Transverse colon (tissue), 4 donors: ENCODE results near the gene BTG2. TPM values are rescaled to one million over a fixed set of nuclear protein-coding genes. Genes with fewer than 3 reads are reported as not detected.

Source experiments
- DNase-seq: peaks from one replicate; pipeline ENCODE4 v3.0.0-alpha.2; 2019
- H3K27ac ChIP-seq, 4 donors: fragments of 200-600 bp; sonication (generic); 2 replicates each; pipeline ENCODE4 v1.5.1; 2016 to 2018; ENCODE audit warnings: inconsistent platforms in 4 of 4
- H3K27me3 ChIP-seq: fragments of 200-600 bp; sonication (generic); 2 replicates; pipeline ENCODE4 v1.5.1; 2017; ENCODE audit warnings: inconsistent platforms
- H3K36me3 ChIP-seq, 4 donors: fragments of 200-600 bp; sonication (generic); 2 replicates each; pipeline ENCODE4 v1.5.1; 2017 to 2019; ENCODE audit warnings: inconsistent platforms in 4 of 4
- H3K4me1 ChIP-seq, 4 donors: fragments of 200-600 bp; sonication (generic); 2 replicates each; pipeline ENCODE4 v1.5.1; 2017 to 2020; ENCODE audit warnings: inconsistent platforms in 4 of 4
- H3K4me3 ChIP-seq, 4 donors: fragments of 200-600 bp; sonication (generic); 1 replicate in 1 of 4; 2 replicates in 3 of 4; pipeline versions ENCODE4 v1.5.1 to v1.6.1; 2017 to 2019; ENCODE audit warnings: inconsistent platforms in 4 of 4
- H3K9me3 ChIP-seq, 2 donors: fragments of 200-600 bp; sonication (generic); 2 replicates each; pipeline ENCODE4 v1.5.1; 2017 to 2019; ENCODE audit warnings: inconsistent platforms in 2 of 2
- CTCF ChIP-seq, 5 experiments: fragments of 200-600 bp in 3 of 5; fragments of 450-650 bp in 2 of 5; sonication (generic) in 3 of 5; IDR thresholded peaks; 1 replicate in 2 of 5; 2 replicates in 3 of 5; pipeline ENCODE4 v1.5.1; 2016 to 2017; ENCODE audit warnings: antibody characterized with exemption in 5 of 5, inconsistent platforms in 3 of 5, mild to moderate bottlenecking in 2 of 5, moderate library complexity in 1 of 5
- EP300 ChIP-seq: sonication (generic); formaldehyde crosslinking; IDR thresholded peaks from one replicate; pipeline ENCODE4 v1.6.1; 2017; ENCODE audit warnings: antibody characterized with exemption, low read depth
- POLR2A ChIP-seq: fragments of 450-650 bp; IDR thresholded peaks from one replicate; pipeline ENCODE4 v1.6.1; 2016; ENCODE audit warnings: antibody characterized with exemption, mild to moderate bottlenecking, moderate library complexity
- POLR2AphosphoS5 ChIP-seq, 3 donors: sonication (generic); formaldehyde crosslinking; IDR thresholded peaks; one replicate each; pipeline ENCODE4 v1.6.1; 2016; ENCODE audit warnings: antibody characterized with exemption in 3 of 3
- in situ Hi-C, 4 donors: fragments of 200-750 bp; cut with MboI; loops; one replicate each; pipeline versions ENCODE4 v1.15.0 to v1.15.1; 2017; ENCODE audit warnings: low sequenced_read_pairs in 3 of 4, low pct_ligation_motif_present in 1 of 4, low pct_unique_long_range_greater_than_20kb in 1 of 4
- intact Hi-C: fragments of 100-400 bp; cut with DNase I; formaldehyde crosslinking; loops from one replicate; pipeline ENCODE4 v1.15.1; 2023; ENCODE audit warnings: low total_unique reads
- small RNA-seq, 4 donors: library from RNA; depleted of rRNA; stranded (forward); fragments of <200 nt; gene quantifications; one replicate each; pipeline ENCODE3, GENCODE V24; 2016
- total RNA-seq, 4 donors: library from RNA; depleted of rRNA; stranded (reverse); fragments of >200 nt; gene quantifications; one replicate each; pipeline ENCODE4 v1.1.0, GENCODE V29; 2016

Gene BTG2
- total RNA-seq, 4 donors from 2014 or later = 98.9 to 144 (median 142) TPM

- Histone ChIP-seq H3K4me3 (no peak overlapping the region), H3K4me1 (peaks cover 0 to 2% (median under 1%) of the 10 kb centered on the region in 4 donors), H3K27me3 (no peaks in the 10 kb centered on the region), H3K27ac (no peak overlapping the region), H3K36me3 (no peaks in the 10 kb centered on the region), H3K9me3 (no peaks in the 10 kb centered on the region)
- in situ Hi-C loops = loop anchor here in 2 of 4 donors (25.0 kb wide), 2 partner anchors 103 to 128 kb away; partner anchors contain the start of genes OPTC (in 1 of the 2) and PRELP (in 1 of the 2)
- intact Hi-C loops = no loop called here
- TF ChIP-seq CTCF (IDR thresholded peaks at IDR 0.05) (no peak), EP300 (no peak), POLR2AphosphoS5 (IDR thresholded peaks at IDR 0.05) (no peak), POLR2A (no peak)
- DNase-seq = peak; percentile 37
Observed at GRCh38 chr1:203359010-203359571, 53.8 kb downstream of the BTG2 start.

Small RNA genes lying within 50 kb of the gene (small RNA-seq; reads per million reads assigned to genes)
- 0 reads per million in 4 donors for gene AL359837.1
- 0 reads per million in 4 donors for gene RNU6-487P

Other genes starting within 250 kb of the BTG2 start
- gene MYOG, start 219.5 kb upstream of the BTG2 start, total RNA-seq = not detected
- gene ADORA1, start 177.8 kb upstream of the BTG2 start, total RNA-seq = 1 to 10 TPM in 2 of 4 donors, not detected in 2; 1.3 to 5.6 TPM
- gene MYBPH, start 129.7 kb upstream of the BTG2 start, total RNA-seq = not detected
- gene CHI3L1, start 118.8 kb upstream of the BTG2 start, total RNA-seq = 10 to 100 TPM in 1 of 4 donors, 1 to 10 TPM in 1, not detected in 2; 2.9 to 23.2 TPM
- gene CHIT1, start 75.8 kb upstream of the BTG2 start, total RNA-seq = under 1 TPM in 1 of 4 donors, not detected in 3; 0.79 TPM
- 10 to 100 TPM; 13.5 to 44.0 (median 17.8) TPM for gene FMOD, start 45.6 kb downstream of the BTG2 start, total RNA-seq
- 10 to 100 TPM; 15.4 to 35.2 (median 23.3) TPM for gene PRELP, start 170.3 kb downstream of the BTG2 start, total RNA-seq
- not detected for gene OPTC, start 188.6 kb downstream of the BTG2 start, total RNA-seq